Cerebellar nuclear complex (tissue), 1 donor: ENCODE results near the gene MAMLD1.
"Not testable (repeated sequence)": the region's sequence is repeated elsewhere in the genome, so short reads cannot be mapped to it uniquely, and the experiment has no call there.

Experiments
- DNase-seq, 2 experiments: peaks; one replicate each; lab custom pipeline; 2025; lab: John Stamatoyannopoulos, UW

MAMLD1 gene, protein sequence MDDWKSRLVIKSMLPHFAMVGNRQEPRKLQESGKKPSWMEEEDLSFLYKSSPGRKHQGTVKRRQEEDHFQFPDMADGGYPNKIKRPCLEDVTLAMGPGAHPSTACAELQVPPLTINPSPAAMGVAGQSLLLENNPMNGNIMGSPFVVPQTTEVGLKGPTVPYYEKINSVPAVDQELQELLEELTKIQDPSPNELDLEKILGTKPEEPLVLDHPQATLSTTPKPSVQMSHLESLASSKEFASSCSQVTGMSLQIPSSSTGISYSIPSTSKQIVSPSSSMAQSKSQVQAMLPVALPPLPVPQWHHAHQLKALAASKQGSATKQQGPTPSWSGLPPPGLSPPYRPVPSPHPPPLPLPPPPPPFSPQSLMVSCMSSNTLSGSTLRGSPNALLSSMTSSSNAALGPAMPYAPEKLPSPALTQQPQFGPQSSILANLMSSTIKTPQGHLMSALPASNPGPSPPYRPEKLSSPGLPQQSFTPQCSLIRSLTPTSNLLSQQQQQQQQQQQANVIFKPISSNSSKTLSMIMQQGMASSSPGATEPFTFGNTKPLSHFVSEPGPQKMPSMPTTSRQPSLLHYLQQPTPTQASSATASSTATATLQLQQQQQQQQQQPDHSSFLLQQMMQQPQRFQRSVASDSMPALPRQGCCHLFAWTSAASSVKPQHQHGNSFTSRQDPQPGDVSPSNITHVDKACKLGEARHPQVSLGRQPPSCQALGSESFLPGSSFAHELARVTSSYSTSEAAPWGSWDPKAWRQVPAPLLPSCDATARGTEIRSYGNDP

DNA sequence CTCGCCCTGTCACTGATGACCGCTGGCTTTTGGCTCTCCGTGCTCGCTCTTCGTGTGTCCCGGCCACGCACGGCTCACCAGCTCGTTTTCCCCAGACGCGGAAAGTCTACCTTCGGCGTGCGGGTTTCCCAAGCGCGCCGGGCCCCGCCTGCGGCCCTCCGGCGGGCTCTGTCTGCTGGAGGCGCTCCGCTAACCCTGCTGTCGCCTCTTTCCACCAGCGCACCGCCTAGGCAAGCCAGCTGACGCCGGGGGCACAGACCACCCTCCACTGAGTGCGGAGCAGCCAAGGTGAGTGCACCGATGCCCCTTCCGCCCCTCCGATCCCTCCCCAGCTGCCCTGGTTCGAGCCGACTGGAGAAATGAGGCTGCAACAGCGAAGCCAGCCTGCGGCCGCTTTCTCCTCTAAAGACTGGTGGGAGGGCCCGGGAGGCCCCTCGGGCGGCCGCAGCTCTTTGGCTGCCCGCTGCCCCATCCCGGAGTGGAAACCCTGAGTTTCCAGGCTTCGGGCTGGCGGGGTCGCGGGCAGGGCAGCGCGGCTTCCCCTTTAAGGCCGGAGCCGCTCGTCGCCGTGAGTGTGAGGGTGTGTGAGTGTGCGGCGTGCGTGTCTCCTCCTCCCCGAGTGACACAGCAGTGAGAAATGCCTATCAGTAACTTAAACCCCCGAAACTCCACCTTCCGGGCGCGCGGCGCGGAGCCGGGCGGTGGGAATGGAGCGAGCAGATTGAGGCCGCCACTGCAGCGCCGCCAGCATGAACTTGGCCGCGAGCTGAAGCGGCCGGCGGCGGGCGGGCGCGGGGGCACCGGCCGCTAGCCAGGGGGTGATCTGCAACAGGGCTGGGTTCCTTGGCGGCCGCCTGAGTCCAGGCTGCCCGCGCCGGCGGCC, at the start of gene MAMLD1:
Gene MAMLD1, plus strand, starts transcription at position 719 of the 883 bp plus-strand sequence. CDS start 82,200 bp downstream, outside the sequence.
- peak in 1 of 2 experiments; percentile 1 for DNase-seq

DNA sequence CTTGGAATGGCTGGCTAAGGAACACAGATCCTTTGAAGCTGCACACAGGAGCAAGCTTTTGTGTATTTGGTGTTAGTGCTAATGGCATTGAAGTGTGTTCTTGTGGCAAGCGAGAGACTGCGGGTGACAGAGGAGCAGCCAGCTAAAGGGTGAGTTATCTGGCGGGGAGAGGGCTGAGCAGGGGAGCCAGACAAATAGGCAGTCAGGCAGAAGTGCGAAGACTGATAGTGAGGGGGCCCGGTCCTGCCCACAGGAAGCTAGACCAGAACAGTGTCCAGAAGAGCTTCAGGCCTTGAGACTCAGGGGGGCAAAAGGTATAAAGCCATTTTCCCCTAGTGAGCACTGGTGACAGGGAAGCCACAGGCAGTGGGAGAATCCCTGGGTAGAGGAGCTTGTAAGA, 49.6 kb upstream of the MAMLD1 start:
- DNase-seq, result no peak

DNA sequence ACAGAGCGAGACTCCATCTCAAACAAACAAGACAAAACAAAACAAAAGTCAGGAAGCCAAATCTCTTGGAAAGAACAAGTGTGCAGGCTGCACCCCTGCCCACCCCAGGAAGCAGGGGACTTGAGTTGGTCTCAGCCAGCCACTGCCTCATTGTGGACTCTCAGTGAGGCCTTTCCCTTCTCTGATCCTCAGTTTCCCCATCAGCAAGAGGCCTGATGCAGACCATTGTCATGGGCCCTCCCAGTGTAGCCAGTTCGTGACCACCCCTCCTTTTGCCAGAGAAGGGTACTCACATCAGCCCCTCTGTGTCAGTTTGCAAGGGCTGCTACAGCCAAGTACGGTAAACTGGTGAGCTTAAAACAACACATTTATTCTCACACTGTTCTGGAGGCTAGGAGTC, 48.9 kb upstream of the MAMLD1 start:
- no peak for DNase-seq

DNA sequence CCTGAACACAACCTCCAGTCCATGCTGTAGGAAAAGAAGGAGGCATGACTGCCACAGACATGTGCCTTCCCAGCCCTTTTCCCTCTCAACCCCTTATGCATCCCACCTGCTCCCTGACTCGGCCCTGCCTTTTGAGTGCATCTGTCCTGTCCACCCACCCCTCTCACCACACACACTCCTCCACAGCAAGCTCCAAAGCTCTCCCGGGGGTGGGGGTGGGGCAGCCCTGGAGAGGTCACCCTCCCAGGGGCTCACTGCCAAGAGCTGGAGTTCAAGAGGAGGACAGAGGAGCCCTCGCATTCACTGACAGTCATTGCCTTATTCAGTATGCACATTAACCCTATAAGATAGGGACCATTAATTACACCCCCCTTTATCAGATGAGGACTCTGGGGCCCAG, 46.6 kb upstream of the MAMLD1 start:
- no peak for DNase-seq

DNA sequence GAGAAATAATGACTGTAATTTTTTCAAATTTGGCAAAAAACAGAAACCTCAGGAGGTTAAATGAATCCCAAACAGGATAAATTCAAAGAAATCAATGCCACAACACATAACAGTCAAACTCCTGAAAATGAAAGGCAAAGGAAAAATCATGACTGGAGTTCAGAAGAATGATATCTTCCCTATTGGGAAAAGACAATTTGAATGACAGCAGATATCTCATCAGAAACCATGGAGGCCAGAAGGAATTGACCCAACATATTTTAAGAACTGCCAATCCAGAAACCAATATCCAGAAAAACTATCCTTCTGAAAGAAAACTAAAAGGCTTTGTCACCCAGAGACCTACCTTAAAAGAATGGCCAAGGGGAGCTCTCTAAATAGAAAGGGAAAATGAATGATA, 40.1 kb upstream of the MAMLD1 start:
- DNase-seq, result no peak

DNA sequence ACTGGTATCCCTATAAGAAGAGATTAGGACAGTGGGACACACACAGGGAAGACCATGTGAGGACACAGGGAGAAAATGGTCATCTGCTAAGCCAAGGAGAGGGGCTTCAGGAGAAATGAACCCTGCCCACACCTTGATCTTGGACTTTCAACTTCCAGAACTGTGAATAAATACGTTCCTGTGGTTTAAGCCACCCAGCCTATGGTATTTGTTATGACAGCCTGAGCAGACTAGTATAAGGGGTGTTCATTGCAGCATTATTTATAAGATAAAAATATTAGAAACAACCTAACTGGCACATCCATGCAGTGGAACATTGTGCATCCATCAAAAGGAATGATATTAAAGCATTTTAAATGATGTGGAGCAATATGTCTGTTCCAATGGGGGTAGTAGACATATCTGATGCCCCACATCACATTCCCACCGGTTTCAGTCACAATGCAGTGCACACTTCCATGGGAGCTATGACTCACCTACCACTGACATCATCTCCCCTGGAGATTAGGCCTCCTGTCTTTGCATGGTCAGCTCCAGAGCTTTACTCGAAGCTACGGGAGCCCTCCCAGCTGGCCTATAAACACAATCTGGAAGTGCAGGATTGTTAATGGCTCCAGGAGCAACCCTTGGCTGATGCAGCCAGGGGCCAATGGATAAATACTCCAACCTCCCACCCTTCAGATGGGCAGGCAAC, 38.9 kb upstream of the MAMLD1 start:
- DNase-seq, result no peak

DNA sequence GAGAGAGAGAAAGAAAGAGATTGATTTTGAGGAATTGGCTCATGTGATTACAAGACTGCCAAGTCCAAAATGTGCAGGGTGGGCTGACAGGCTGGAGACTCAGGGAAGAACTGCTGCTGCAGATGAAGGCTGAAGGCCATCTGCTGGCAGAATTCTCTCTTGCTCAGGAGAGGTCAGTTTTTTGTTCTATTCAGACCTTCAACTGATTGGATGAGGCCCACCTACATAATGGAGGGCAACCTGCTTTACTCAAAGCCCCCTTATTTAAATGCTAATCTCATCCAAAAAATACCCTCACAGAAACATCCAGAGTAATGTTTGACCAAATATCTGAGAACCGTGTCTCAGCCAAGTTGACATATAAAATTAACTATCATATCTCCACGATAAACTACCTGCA, 38.2 kb upstream of the MAMLD1 start:
- no peak for DNase-seq

DNA sequence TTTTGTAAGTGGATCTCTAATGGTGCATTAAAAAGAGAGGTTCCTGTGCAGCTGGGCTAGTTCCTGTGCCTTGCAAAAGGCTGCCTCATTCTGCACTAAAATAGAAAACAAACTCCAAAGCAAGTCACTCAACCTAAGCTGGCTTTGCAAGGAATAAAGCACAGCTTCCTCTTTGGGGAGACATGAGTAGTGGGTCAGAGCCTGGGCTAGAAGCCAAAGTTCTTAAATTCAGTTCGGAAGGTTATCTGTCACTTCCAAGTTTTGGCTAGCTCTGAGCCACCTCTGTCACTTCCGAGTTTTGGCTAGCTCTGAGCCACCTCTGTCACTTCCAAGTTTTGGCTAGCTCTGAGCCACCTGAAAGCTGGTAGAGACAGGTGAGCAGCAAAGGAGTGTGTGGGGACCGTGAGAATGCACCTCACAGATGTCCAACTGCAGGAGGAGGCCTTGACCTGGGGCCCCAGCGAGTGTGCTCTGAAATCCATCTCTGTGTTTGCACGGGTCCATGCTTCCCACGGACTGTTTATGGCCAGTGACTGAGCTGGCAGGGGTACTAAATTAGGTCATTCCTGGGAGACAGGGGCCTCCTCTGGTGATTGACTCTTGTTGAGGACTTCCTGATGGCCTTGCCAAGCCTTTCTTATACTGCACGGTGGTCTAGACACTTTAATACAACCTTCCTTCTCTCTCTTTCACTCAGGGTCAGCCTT, 36.4 kb upstream of the MAMLD1 start:
- DNase-seq, result no peak

DNA sequence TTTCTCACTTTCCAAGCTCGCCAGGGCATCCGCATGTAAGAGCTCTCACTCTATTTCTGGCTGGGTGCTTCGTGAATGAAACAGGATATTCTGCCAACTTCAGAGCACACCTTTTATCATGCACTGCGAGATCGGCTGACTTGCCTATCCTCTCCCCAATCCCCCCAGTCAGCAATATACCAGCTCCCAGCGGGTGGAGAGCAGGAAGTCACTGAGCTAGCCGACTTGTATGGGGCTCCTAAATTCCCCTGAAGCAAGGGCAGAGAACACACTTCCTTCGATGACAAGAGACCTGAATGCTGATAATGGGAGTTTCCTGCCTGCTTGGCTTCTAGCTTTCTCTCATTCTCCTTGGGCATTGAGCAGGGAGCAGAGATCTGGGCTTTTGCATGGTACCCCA, 33.8 kb upstream of the MAMLD1 start:
- no peak for DNase-seq

DNA sequence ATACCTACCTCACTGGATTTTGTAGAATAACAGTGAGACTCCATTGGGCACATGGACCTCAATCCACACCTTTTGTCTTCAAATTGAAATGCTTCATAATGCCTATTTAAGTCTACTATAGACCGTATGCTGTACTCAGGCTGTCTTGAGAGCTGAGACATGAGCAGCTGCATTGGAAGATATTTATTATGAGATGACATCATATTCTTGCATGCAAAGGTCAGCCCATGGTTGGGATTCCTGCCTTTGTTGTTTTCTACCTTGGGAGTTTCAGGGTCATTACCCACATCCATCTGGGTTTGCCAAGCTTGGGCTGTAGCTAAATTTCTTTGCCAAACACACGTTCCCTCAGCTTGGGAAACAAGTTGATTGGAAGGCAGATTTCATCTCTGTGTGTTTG, 33.2 kb upstream of the MAMLD1 start:
- no peak for DNase-seq

DNA sequence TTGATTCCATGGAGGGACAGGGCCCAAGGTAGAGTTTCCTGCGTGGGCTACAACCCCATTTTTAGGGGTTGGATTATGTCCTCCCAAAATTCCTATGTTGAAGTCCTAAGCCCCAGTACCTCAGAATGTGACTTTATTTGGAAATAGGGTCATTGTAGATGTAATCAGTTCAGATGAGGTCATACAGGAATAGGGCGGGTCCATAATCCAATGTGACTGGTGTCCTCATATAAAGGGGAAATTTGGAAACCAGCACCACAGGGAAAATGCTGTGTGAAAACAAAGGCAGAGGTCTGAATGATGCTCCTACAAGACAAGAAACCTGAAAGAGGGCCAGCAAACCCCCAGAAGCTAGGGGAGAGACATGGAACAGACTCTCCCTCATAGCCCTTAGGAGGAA, 31.1 kb upstream of the MAMLD1 start:
- DNase-seq, result no peak

DNA sequence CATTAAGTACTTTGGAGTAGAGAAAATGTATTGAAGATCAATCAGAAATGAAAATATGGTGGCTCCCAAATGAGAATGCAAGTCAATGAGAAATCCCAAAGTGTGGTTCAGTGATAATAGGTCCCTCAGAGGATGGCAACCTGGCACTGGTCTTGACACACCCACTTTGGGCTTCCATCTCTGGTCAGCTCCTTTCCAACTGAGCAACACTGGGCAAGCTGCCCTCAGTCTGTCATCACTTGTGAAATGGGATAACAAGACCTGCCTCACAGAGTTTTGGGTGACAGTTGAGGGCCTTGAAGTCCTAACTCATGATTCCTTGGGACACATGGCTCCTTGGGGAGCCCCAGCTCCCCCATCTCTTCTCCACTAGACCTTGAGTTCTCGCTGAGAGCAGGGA, 29.0 kb upstream of the MAMLD1 start:
- DNase-seq, result no peak

DNA sequence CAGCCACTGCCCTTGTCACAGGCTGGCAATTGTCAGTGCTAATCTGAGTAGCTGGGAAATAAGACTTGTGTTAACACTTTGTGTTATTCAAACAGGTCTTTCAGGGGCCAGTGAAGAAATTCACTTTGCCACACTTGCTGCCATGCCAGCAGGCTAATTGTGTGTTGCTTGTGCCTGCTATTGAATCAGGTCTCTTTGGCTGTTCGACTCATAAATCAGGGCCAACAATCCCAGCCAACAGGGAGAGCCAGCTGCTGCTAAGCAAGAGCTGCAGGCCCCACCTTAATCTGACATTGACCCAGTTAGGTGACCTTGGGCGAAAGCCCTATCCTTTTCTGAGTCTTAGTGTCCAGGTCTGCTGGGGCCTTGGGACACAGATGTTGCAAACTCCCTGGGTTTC, 28.1 kb upstream of the MAMLD1 start:
- no peak for DNase-seq

DNA sequence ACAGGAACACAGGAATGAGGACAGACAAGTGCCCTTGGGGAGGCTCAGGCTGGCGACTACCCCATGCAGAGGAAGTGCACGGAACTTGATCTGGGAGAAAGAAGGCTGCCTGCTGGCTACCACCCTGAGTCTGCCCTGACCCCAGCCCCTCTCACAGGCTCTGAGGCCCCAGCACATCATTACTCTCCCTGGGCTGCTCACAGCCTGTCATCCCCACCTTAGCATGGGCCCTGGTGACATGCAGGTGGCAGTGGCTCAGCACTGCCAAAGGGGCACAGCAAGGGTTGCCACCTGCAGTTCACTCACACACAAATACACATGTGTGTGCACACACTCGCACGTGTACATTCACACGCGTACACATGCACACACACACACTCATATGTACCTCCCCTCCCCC, 26.1 kb upstream of the MAMLD1 start:
- no peak for DNase-seq

DNA sequence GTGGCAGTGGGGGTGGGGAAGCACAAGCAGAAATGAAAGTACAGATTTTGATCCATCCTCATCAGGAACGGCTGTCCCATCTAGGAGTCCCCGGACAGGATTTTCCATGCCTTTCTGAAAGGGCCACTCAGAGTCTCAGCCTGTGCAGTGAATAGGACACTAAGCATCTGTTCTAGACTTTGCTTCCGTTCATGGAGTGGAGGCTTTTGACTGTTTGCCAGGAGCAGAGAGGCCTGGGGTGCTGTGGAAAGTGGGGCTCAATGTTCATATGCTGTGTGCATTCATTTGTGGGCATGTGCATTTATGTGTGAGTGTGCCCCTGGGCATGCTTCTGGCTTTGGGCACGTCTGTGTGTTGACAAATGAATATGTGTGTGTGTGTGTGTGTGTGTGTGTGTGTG, 25.6 kb upstream of the MAMLD1 start:
- DNase-seq, result no peak

DNA sequence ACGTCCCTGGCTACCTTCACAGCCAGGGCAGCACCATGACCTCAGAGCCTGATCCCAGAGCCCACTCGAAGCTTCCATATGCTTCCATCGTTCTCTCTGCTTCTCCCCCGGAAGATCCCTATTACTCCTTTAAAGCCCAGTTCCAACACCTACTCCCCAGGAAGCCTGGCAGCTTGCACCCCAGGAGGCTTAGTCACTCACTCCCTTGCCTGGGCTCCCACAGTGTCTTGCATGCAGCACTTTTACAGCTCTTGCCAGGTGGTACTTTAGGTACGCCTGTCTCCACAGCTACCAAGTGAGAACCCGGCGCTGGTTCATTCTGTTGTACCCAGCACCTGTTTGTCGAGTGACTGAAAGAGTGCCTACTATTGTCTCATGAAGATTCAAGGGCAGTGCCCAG, 24.5 kb upstream of the MAMLD1 start:
- no peak for DNase-seq

DNA sequence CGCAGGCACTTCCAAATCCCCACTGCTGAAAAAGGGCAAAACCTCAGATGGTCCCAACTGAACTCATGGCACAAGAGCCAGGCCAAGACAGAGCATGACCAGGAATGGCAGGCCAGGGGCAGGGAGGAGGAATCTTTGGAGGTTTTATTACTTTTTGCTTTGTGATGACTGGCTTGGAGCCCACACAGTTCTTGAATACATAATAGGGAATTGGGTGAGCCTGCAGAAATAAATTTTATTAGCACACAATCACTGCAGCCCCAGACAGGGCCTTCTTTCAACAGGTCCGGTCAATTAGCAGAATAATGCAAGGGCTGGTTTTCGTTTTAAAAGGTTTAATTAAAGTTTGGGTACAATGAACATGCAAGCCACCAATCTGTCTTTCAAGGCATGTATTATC, 23.4 kb upstream of the MAMLD1 start:
- no peak for DNase-seq

DNA sequence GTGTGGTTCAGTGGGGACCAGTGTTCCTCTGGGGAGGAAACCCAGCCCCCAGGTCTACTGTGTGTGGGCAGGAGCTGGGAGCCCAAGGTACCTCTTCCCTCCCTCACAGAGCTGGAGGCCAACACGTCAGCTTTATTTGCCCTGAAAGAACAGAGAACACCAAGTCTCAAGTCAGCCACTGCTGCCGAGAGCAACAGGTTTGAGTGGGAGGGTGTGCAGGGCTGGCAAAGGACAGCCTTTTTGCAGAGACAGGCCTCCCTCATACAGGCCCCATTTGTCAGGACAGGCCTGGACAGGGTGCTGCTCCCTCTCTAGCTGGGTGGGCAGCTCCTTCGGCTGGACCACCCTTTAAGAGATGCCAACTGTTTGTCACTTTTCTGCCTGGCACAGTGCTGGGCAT, 22.8 kb upstream of the MAMLD1 start:
- not testable (repeated sequence) for DNase-seq

DNA sequence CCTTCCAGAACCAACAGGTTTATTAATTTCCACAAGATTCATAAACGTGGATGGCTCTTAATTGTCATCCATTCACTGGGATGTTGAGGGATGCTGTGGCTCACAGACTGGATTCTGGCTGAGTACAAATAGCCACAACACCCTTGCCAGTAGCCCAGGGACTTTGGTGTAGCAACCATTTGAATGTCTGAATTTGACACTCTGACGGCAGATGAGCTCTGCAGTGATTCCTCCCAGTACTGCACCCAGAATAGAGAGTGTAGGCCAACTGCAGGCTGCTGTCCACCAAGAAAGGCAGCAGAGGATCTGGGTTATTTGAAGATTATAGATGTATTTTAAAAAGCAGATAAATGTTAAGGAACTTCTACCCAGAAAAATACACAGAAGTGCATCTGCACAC, 15.6 kb upstream of the MAMLD1 start:
- no peak for DNase-seq

DNA sequence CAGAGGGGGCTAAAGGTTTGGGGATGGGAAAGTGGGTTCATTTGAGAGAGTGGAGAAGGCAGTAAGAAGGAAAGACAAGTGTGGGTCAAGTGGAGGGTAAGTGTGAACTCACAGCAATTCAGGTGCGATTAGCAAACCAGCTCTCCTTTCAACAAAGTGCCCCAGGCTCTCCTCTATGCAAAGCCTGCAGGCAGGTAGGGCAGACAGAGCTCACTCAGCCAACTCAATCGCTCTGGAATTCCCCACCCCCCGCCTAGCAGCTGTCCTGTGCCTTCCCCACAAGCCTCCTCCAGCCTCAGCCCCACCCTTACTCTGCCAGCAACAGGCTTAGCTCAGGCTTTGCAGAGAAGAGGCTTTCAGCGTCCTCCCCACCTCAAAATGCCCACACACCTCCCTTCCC, 14.8 kb upstream of the MAMLD1 start:
- DNase-seq, result no peak

DNA sequence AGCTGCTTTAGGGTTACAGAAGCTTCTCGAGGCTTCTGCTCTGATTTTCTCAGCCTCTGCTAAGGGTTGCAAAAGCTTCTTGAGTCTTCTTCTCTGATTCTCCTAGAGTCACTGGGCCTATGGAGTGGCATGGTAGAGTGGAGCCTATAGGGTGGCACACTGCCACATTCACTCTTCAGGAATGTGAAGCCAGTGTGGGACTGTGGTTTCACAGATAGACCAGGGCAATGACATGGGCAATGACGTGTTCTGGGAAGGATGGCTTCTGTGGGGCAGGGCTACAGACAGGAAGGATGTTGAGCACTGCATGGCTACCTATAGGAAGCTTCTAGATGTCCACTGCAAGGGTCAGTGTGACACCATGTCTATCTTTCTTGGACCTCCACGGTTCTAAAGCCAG, 11.0 kb upstream of the MAMLD1 start:
- no peak for DNase-seq
